ENCODE measurements around the gene PNCK.

The PNCK gene

DNA sequence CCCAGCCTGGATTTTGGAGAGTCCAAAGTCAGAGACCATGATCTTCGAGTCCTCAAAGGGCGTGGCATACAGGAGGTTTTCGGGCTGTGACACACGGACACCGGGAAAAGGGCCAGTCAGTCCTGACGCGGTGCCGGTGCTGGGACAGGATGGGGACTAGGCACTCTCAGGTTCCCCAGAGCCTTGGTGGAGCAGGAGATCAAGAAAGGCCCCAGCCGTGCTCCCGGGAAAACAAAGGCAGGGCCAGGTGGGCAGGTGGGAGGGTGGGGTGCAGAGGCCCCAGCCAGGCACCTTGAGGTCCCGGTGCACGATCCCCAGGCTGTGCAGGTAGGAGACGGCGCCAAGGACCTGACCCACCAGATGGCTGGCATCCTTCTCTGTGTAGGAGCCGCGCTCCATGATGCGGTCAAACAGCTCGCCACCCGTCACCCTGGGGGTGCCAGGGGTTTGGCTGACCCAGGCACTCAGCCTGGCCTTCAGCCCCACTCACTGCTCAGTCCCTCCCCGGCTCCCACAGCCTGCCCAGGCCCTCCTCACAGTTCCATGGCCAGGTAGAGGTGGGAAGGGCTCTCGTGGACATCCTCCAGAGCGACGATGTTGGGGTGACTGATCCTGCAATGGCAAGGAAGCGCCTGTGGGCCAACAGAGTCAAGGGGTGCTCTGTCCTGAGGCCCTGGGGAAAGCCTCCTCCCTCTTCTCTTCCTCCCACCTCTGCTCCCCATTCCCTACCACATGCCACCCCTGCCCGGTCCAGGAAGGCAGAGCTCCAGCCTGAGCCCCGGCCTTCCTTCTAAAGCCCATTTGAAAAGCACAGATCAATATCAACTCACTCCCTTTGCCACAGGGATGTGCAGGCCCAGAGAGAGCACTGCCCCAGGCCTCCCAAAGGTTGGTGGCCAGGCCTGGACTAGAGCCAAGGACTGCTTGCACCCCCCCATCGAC is 1.8 kb downstream of the PNCK start:
- TF ChIP-seq, protein P1, sequence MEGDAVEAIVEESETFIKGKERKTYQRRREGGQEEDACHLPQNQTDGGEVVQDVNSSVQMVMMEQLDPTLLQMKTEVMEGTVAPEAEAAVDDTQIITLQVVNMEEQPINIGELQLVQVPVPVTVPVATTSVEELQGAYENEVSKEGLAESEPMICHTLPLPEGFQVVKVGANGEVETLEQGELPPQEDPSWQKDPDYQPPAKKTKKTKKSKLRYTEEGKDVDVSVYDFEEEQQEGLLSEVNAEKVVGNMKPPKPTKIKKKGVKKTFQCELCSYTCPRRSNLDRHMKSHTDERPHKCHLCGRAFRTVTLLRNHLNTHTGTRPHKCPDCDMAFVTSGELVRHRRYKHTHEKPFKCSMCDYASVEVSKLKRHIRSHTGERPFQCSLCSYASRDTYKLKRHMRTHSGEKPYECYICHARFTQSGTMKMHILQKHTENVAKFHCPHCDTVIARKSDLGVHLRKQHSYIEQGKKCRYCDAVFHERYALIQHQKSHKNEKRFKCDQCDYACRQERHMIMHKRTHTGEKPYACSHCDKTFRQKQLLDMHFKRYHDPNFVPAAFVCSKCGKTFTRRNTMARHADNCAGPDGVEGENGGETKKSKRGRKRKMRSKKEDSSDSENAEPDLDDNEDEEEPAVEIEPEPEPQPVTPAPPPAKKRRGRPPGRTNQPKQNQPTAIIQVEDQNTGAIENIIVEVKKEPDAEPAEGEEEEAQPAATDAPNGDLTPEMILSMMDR (IDR thresholded peaks at IDR 0.05; ENCODE audit: low read depth, low read length): no peak
- no peak overlapping the region for H3K4me3 ChIP-seq (ENCODE audit: low read depth, low read length)

DNA sequence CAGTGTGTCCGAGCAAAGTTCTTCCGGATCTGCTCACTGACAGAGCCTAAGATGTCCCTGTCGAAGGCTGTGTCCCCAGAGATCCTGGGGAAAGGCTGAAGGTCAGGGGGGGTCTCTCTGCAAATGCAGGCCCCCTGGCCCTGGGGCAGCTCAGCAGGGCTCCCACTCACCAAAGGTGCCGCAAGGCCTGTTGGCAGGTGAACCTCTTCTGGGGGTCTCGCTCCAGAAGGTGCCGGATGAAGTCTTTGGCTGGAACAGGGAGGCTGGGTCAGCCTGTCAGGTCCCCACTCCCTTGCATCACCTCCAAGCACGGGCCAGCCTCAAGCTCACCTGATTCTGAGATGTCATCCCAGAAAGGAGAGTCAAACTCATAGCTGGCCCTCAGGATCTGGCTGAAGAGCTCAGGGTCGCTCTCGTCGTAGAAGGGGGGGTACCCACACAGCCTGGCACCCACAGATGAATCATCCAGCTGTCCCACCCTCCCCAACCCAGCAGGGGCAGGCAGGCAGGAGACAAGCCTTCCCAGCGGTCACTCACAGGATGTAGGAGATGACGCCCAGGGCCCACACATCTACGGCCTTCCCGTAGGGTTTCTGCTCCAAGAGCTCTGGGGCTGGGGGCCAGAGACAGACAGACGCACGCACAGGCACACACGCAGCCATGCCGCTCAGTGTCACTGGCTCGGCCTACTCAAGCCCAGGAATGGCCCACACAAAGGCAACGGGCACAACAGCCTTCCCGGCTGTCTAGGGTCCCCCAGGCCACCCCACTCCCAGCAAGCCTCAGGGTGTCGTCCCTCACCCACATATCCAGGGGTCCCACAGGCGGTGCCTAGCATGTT is 2.6 kb downstream of the PNCK start:
- no peak overlapping the region for H3K4me3 ChIP-seq (ENCODE audit: low read depth, low read length)
- TF ChIP-seq, protein P1 (IDR thresholded peaks at IDR 0.05; ENCODE audit: low read depth, low read length): no peak

DNA sequence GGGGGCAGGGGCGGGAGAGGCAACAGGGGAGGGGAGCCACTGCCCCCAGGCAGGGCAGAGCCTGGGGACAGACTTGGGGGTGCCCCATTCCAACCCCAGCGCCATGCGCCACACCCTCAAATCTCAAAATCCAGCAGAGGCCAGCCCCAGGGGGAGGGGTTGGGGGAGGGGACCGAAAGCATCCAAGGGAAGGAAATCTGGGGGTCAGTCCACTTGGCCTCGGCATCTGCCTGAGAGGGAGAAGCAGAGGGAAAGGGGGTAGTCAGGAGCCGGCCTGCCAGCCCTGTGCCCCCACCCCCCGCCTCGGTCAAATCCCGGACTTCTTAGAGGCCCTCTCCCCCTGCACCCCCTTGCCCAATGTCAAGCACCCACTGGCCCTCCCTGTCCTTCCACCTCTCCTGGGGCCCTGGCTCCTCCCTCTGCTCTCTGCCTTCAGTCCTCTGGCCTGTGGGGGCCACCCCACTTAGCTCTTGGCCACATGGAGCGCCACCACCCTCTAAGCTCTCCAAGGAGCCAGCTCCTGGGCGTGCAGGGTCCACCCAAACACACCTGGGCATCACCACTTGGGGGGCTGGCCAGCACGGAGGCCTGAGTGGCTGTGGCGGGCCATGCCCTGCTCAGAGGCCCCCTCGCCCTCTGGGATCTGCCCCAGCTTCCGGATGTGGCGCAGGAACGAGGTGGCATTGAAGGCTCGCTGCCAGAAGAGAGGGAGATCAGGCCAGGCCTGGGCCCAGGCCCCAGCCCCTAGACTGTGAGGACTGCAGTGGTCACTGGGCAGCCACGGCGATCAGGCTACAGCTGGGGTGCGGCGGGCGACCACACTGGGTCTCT is 3.5 kb downstream of the PNCK start:
- H3K4me3 ChIP-seq (ENCODE audit: low read depth, low read length): no peak overlapping the region
- TF ChIP-seq, protein P1 (IDR thresholded peaks at IDR 0.05; ENCODE audit: low read depth, low read length): no peak

DNA sequence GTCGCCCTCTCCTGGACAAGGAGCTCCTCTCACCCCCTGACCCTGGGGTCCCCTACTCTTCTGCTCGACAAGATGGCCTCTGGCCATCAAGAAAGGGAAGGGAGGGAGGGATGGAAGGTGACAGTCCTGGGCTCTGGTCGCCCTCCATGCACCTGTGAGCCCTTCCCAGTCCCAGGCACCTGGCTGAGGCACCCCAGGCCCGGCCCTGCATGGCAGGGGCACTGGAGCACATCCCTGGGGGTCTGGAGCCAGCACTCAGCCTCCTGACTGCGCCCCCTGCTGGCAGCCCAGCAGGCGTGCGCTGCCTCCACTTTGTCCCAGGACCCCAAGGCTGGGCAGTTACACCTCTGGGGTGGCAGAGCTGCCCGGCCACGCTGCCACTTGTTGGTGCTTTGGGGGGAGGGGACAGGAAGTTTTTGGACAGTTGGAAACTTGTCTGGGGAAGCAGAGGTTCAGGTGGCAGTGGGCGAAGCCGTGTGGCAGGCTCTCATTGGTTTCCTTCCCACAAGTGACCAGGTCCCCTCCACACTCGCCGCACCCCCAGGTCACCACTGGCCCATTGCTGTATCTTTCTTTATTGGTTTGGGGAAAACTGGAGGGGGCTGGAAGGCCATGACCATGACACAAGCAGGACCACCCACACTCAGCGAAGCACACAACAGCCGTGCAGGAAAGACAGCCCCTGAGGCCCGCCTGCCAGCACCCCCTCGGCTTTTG is 4.3 kb downstream of the PNCK start:
- TF ChIP-seq, protein P1 (IDR thresholded peaks at IDR 0.05; ENCODE audit: low read depth, low read length): peak; percentile 75
- H3K4me3 ChIP-seq (ENCODE audit: low read depth, low read length): no peak overlapping the region

DNA sequence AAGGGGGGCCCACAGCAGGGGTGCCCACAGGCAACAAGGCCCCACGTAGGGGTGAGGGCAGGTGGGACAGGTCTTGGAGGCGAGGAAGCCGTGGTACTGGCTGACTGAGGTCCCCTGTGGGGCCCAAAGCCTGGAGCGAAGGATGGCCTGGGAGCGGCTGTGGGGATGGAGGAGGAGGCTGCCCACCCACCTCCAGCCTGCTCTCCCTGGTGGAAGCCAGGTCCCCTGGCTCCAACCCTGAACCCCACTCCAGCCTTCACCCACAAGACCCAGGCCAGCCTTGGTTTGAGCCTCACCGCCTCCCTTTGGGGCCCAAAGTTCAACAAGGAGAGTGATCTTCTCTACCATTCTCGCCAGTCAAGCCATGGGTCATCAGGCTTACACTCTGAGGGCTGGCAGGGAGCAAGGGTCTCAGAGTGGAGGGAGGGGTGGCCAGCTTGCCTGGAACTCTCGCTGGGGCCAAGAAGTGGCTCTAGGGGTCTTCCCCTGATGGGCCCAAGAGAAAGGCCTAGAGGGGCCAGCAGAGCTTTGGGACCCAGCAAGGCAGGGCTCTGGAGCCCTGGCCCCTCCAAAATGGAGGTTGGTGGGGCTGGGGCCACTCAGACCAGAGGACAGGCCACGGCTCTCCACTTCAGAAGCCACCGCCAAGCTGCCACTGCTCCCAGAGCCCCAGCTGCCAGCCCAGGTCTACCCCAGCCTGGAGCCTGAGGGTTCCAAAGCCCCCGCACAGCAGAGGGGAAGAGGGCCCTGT is 5.0 kb downstream of the PNCK start:
- TF ChIP-seq, protein P1 (IDR thresholded peaks at IDR 0.05; ENCODE audit: low read depth, low read length): no peak

DNA sequence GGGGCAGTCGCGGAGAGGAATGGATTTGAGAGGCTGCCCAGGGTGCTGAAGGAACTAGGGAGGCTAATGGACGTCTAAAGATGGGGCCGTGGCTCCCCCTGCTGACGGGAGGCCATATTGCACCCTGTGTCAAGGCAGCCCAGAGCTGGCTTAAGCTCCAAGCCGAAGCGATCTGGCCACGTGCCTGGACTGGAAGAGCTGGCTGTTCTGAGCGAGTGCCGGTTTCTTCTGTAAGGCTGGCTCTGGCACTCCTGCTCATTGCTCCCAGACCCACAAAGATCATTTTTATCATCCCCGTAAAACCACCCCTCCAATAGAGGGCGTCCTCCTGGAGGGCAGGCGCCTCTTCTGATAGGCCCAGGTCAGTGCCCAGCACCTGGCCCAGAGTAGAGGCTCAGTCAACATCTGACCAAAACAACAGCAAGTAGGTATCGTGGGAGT is 5.6 kb downstream of the PNCK start:
- no peak overlapping the region for H3K4me3 ChIP-seq (ENCODE audit: low read depth, low read length)

More for the DNA sequence above, 5.0 kb downstream of the PNCK start:
- no peak overlapping the region for H3K4me3 ChIP-seq (ENCODE audit: low read depth, low read length)

More for the DNA sequence above, 5.6 kb downstream of the PNCK start:
- TF ChIP-seq, protein P1 (IDR thresholded peaks at IDR 0.05; ENCODE audit: low read depth, low read length): peak; percentile 61

Measured in WI38 (cell line).